Measurements from ENCODE around the gene ARHGAP19.

- TF ChIP-seq POLR2AphosphoS5 (IDR thresholded peaks at IDR 0.05; ENCODE audit: low read depth, low read length) (no peak), POLR2A (IDR thresholded peaks at IDR 0.05; ENCODE audit: low read depth, low read length) (no peak), TAF1 (IDR thresholded peaks at IDR 0.05; ENCODE audit: borderline replicate concordance, low read depth, low read length) (no peak)
Observed at GRCh38 chr10:97319671-97320479, 27.4 kb upstream of the ARHGAP19 start.

Measured in GM12892 (cell line).